Measurements from ENCODE around the gene SEC14L1. TPM values are rescaled to one million over a fixed set of nuclear protein-coding genes. Genes with fewer than 3 reads are reported as not detected.
"Not testable (repeated sequence)": the region's sequence is repeated elsewhere in the genome, so short reads cannot be mapped to it uniquely, and the experiment has no call there.

SEC14L1 gene
- total RNA-seq, 2 donors from 2014 or later, result 31.0 to 38.8 TPM

DNA sequence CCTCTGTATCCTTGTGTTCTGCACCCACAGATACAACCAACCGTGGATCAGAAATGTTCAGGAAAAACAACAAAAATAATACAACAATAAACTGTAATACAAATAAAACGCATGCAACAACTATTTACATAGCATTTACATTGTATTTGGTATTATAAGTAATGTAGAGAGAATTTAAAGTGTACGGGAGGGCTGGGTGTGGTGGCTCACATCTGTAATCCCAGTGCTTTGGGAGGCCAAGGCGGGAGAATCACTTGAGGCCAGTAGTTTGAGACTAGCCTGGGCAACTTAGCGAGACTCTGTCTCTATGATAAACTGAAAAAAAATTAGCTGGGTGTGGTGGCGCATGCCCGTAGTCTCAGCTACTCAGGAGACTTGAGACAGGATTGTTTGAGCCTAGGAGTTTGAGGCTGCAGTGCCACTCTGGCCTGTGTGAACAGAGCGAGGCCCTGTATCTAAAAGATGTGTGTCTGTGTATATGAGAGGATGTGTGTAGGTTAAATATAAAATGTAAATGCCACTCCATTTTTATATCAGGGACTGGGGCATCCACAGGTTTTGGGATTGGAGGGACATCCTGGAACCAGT lies 13.3 kb downstream of the SEC14L1 start:
- intact Hi-C loops (cut with DNase I), result loop anchor here (10.0 kb wide), 1 partner anchor 51 kb away; no protein-coding TSS in a partner anchor
- Histone ChIP-seq H3K27me3 (no peaks in the 10 kb centered on the region), H3K9ac (ENCODE audit: low read depth in 2 of 2, low read length in 2 of 2) (no peak overlapping the region), H3K4me3 (no peak overlapping the region), H3K9me3 (no peaks in the 10 kb centered on the region), H3K27ac (no peak overlapping the region), H3K4me1 (peaks cover 4% of the 10 kb centered on the region), H3K36me3 (no peaks in the 10 kb centered on the region)
- TF ChIP-seq, protein P1, sequence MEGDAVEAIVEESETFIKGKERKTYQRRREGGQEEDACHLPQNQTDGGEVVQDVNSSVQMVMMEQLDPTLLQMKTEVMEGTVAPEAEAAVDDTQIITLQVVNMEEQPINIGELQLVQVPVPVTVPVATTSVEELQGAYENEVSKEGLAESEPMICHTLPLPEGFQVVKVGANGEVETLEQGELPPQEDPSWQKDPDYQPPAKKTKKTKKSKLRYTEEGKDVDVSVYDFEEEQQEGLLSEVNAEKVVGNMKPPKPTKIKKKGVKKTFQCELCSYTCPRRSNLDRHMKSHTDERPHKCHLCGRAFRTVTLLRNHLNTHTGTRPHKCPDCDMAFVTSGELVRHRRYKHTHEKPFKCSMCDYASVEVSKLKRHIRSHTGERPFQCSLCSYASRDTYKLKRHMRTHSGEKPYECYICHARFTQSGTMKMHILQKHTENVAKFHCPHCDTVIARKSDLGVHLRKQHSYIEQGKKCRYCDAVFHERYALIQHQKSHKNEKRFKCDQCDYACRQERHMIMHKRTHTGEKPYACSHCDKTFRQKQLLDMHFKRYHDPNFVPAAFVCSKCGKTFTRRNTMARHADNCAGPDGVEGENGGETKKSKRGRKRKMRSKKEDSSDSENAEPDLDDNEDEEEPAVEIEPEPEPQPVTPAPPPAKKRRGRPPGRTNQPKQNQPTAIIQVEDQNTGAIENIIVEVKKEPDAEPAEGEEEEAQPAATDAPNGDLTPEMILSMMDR (IDR thresholded peaks at IDR 0.05), result no peak
- DNase-seq, result no peak

DNA sequence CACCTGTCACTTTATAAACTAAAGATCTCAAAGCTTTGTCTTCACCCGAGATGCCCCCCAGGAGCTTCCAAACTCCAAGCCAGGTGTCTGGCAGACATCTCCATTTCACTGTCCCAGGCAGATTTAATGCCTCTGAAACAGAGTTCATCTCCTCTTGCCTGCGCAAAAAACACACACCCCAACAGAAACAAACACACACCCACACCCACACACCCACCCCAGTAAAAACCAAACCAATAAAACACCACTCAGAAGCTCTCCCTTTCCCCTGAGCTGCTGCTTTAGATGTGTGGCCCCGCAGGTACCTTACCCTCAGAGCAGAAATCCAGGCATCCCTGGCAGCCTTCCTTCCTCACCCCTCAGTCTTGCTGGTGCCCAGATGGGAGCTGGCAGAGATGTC lies 14.4 kb downstream of the SEC14L1 start:
- H3K4me1 ChIP-seq, result peaks cover 4% of the 10 kb centered on the region
- no peak overlapping the region for H3K9ac ChIP-seq (ENCODE audit: low read depth in 2 of 2, low read length in 2 of 2)
- DNase-seq, result no peak
- H3K27me3 ChIP-seq, result no peaks in the 10 kb centered on the region
- TF ChIP-seq, protein P1 (IDR thresholded peaks at IDR 0.05), result no peak
- H3K4me3 ChIP-seq, result no peak overlapping the region
- no peaks in the 10 kb centered on the region for H3K36me3 ChIP-seq
- intact Hi-C loops (cut with DNase I), result loop anchor here (10.0 kb wide), 1 partner anchor 50 kb away; no protein-coding TSS in a partner anchor
- no peaks in the 10 kb centered on the region for H3K9me3 ChIP-seq
- H3K27ac ChIP-seq, result no peak overlapping the region

DNA sequence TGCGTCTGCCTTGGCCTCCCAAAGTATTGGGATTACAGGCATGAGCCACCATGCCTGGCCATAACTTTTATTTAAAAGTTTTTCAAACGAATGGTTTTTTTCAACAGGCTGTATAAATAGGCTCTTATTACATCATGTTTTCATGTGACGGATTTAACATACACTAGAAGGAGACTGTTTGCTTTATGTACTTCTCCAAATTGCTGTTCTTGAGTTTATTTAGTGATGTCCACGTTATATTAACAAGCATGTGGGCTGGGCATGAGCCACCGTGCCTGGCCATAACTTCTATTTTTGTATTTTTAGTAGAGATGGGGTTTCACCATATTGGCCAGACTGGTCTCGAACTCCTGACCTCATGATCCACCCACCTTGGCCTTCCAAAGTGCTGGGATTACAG lies 17.0 kb downstream of the SEC14L1 start:
- not testable (repeated sequence) for H3K9me3 ChIP-seq; H3K4me1 ChIP-seq; H3K27me3 ChIP-seq; H3K36me3 ChIP-seq; H3K9ac ChIP-seq (ENCODE audit: low read depth in 2 of 2, low read length in 2 of 2); DNase-seq; H3K27ac ChIP-seq; H3K4me3 ChIP-seq
- intact Hi-C loops (cut with DNase I), result loop anchor here (10.0 kb wide), 1 partner anchor 47 kb away; no protein-coding TSS in a partner anchor

DNA sequence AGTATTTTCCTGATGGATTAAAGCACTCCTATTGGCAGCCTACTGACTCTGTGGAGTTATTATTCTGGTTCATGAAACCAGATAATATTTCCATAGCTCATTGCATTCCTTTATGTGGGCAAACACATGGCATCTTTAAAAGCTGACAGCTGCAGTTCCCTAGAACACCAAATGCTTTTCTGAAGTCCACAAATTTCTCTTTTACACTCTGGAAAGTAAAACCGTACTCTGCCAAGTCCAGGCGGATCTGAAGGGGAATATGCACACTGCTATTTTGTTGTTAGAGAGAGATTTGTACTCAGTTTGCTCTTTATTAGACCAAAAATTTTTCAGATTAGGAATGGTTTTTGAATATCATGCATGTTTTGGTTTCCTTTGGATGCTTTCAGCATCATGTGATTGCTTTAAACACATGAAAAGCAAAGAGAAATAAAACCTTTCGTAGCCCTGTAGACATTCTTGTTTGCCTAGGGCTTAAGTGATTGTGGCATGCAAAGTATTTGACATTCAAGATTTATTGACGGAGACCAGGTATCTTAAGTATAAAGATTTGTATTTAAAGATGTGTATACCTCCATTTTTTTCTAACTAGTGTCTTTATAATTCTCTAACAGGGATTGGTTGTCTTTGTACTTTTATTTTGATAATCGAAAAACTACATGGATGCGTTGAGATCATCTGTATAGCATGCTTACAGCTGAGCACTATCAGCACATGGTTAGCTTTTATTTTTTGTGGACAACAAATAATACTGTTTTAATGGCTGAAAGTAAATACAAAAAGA lies 19.5 kb downstream of the SEC14L1 start:
- H3K27me3 ChIP-seq, result no peaks in the 10 kb centered on the region
- no peak overlapping the region for H3K4me3 ChIP-seq
- TF ChIP-seq, protein P1 (IDR thresholded peaks at IDR 0.05), result no peak
- intact Hi-C loops (cut with DNase I), result no loop called here
- no peaks in the 10 kb centered on the region for H3K9me3 ChIP-seq
- H3K4me1 ChIP-seq, result peaks cover 3% of the 10 kb centered on the region
- no peak overlapping the region for H3K9ac ChIP-seq (ENCODE audit: low read depth in 2 of 2, low read length in 2 of 2)
- H3K27ac ChIP-seq, result no peak overlapping the region
- no peaks in the 10 kb centered on the region for H3K36me3 ChIP-seq
- DNase-seq, result no peak

DNA sequence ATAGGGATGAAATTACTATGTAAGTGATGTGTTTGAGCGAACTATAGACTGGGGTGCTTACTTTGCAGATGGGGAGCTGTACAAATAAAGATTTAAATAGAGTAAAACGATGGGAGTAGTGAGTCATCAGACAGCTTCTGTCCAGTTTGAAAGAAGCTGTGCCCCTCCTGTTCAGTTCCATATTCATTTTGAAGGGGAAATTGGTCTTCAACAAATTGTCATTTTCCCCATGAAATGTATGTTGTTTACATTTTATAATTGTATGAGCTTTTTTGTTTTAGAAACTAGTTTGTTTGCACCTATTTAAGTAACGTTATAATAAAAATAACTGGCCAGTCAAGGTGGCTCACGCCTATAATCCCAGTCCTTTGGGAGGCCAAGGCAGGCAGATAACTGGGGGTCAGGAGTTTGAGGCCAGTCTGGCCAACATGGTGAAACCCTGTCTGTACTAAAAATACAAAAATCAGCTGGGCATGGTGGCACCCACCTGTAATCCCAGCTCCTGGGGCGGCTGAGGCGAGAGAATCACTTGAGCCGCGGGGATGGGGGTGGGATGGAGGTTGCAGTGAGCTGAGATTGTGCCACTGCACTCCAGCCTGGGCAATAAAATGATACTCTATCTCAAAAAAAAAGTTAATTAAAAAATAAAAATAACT lies 20.2 kb downstream of the SEC14L1 start:
- H3K27ac ChIP-seq, result no peak overlapping the region

More for the DNA sequence above, 20.2 kb downstream of the SEC14L1 start:
- intact Hi-C loops (cut with DNase I), result no loop called here
- H3K4me3 ChIP-seq, result no peak overlapping the region
- H3K9me3 ChIP-seq, result no peaks in the 10 kb centered on the region
- H3K4me1 ChIP-seq, result peaks cover 3% of the 10 kb centered on the region
- no peak overlapping the region for H3K9ac ChIP-seq (ENCODE audit: low read depth in 2 of 2, low read length in 2 of 2)
- H3K27me3 ChIP-seq, result no peaks in the 10 kb centered on the region
- TF ChIP-seq, protein P1 (IDR thresholded peaks at IDR 0.05), result no peak
- DNase-seq, result no peak
- H3K36me3 ChIP-seq, result no peaks in the 10 kb centered on the region

Data from colonic mucosa (tissue), 4 donors.